ENCODE measurements around the gene PCSK1. TPM values are rescaled to one million over a fixed set of nuclear protein-coding genes. Genes with fewer than 3 reads are reported as not detected.
A peak's percentile ranks its signal among the peaks of the same experiment; 100 is the strongest.

Gene PCSK1
- total RNA-seq, 2 experiments from 2014 or later, result not detected

DNA sequence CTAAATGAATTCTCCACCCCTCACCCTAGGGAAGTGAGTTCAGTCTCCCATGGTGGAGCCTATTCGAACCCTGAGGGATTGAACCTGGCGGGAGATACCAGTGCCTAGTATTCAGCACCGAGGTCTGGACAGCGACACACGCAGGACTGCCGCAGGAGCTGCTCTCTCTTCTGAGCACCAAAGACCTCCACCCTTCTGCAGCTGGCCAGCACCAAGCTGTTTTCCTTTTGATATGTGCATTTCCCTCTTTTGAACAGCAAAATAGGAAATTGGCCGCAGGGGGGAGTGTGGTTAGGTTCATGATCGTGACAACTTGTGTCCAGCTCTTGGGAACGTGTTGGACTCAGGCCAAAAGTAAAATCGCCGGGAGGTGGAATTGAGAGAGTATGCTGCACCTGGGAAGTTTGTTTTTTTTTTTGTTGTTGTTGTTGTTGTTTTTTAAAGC is 1.2 kb upstream of the PCSK1 start:
- Histone ChIP-seq H3K4me1 (ENCODE audit: insufficient read depth, low read length, poor library complexity, severe bottlenecking) (peaks cover 4% of the 10 kb centered on the region), H4K20me1 (ENCODE audit: insufficient read depth, low read length) (no peaks in the 10 kb centered on the region), H3K27ac (ENCODE audit: low read depth, low read length, poor library complexity, severe bottlenecking) (no peak overlapping the region), H3K79me2 (ENCODE audit: insufficient read depth, low read depth, low read length) (no peaks in the 10 kb centered on the region), H3K4me2 (ENCODE audit: low read length) (no peak overlapping the region), H3K9me3 (ENCODE audit: low read length) (no peaks in the 10 kb centered on the region), H3K4me3 (ENCODE audit: low read depth, low read length, poor library complexity, severe bottlenecking) (no peak overlapping the region), H3K9me2 (ENCODE audit: insufficient read depth, low read length) (no peaks in the 10 kb centered on the region), H2AFZ (ENCODE audit: low read length) (no peak overlapping the region), H3K36me3 (ENCODE audit: insufficient read depth, low read length) (no peaks in the 10 kb centered on the region)
- BruUV-seq (replicated peaks), result no TSS peak
- CTCF ChIA-PET (ENCODE audit: unreplicated experiment), result no interaction called here
- POLR2A ChIA-PET, result interaction anchor here (0.6 to 0.9 kb wide), 3 partner anchors 141 to 337 kb away, joined by 3 read pairs; no protein-coding TSS in a partner anchor
- intact Hi-C loops (cut with micrococcal nuclease; ENCODE audit: unreplicated experiment), result no loop called here
- no peak for TF ChIP-seq EZH2phosphoT487 (IDR thresholded peaks at IDR 0.05; ENCODE audit: borderline replicate concordance, low read depth, low read length)
- TF ChIP-seq, protein P1, sequence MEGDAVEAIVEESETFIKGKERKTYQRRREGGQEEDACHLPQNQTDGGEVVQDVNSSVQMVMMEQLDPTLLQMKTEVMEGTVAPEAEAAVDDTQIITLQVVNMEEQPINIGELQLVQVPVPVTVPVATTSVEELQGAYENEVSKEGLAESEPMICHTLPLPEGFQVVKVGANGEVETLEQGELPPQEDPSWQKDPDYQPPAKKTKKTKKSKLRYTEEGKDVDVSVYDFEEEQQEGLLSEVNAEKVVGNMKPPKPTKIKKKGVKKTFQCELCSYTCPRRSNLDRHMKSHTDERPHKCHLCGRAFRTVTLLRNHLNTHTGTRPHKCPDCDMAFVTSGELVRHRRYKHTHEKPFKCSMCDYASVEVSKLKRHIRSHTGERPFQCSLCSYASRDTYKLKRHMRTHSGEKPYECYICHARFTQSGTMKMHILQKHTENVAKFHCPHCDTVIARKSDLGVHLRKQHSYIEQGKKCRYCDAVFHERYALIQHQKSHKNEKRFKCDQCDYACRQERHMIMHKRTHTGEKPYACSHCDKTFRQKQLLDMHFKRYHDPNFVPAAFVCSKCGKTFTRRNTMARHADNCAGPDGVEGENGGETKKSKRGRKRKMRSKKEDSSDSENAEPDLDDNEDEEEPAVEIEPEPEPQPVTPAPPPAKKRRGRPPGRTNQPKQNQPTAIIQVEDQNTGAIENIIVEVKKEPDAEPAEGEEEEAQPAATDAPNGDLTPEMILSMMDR (conservative IDR thresholded peaks at IDR 0.05; ENCODE audit: low read length), result no peak
- DNase-seq (ENCODE audit: low spot score), result peak; percentile 5

DNA sequence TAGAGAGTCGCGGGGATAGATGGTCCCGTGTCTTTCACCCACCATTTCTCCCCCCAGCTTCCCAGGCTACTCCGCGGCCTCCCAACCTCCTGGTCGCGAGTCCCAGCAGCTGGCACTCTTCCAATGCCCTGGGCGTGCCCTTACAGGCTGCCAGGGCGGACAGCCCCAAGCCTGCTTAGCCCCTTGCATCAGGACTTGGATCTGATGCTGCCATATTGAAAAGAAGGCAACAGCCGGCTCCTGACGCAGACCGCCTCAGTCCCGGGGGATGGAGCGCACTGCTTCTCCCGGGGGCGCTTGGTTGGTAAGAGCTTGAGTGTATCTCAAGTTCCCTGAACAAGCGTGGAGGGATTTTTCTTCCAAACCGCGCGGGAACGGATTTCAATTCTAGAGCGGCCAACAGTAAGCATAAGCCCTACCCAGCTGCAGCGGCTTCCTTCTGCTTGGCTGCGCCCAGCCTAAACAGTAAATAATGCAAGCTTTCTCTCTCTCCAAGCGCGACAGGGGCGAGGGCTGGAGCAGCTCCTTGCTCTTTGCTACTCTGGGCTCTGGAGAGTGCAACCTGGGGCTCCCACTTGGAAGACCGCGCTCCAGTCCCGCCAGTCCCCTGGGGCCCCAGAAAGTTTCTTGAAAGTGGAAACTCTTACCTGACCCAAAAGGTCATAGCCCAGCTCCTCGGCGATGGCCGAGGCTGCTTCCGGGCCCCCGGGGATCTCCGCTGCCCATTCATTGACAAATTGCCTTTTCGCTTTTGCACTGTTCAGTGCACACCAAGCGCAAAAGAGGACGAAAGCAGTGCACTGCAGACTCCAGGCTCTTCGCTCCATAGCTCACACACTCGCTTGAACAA is 607 bp downstream of the PCSK1 start:
- no peak overlapping the region for H3K4me2 ChIP-seq (ENCODE audit: low read length)
- no peaks in the 10 kb centered on the region for H3K79me2 ChIP-seq (ENCODE audit: insufficient read depth, low read depth, low read length)
- ChIA-PET POLR2A (interaction anchor here (0.5 kb wide), 1 partner anchor 7 kb away, joined by 4 read pairs; no protein-coding TSS in a partner anchor), CTCF (ENCODE audit: unreplicated experiment) (no interaction called here)
- no peaks in the 10 kb centered on the region for H4K20me1 ChIP-seq (ENCODE audit: insufficient read depth, low read length)
- no TSS peak for BruUV-seq (replicated peaks)
- H3K9me3 ChIP-seq (ENCODE audit: low read length), result no peaks in the 10 kb centered on the region
- DNase-seq (ENCODE audit: low spot score), result no peak
- H3K27ac ChIP-seq (ENCODE audit: low read depth, low read length, poor library complexity, severe bottlenecking), result no peak overlapping the region
- intact Hi-C loops (cut with micrococcal nuclease; ENCODE audit: unreplicated experiment), result no loop called here
- no peaks in the 10 kb centered on the region for H3K4me1 ChIP-seq (ENCODE audit: insufficient read depth, low read length, poor library complexity, severe bottlenecking)
- no peaks in the 10 kb centered on the region for H3K36me3 ChIP-seq (ENCODE audit: insufficient read depth, low read length)
- TF ChIP-seq EZH2phosphoT487 (IDR thresholded peaks at IDR 0.05; ENCODE audit: borderline replicate concordance, low read depth, low read length), result no peak
- TF ChIP-seq, protein P1 (conservative IDR thresholded peaks at IDR 0.05; ENCODE audit: low read length), result no peak
- no peak overlapping the region for H3K4me3 ChIP-seq (ENCODE audit: low read depth, low read length, poor library complexity, severe bottlenecking)
- no peak overlapping the region for H2AFZ ChIP-seq (ENCODE audit: low read length)
- no peaks in the 10 kb centered on the region for H3K9me2 ChIP-seq (ENCODE audit: insufficient read depth, low read length)
